K562 (cell line): ENCODE results near the gene TEX54. TPM values are rescaled to one million over a fixed set of nuclear protein-coding genes. Genes with fewer than 3 reads are reported as not detected.
A peak's percentile ranks its signal among the peaks of the same experiment; 100 is the strongest.

Experiments used
- ASH1L ChIP-seq: fragments of 450-650 bp; IDR thresholded peaks from 2 replicates; pipeline ENCODE4 v1.6.1; 2018; ENCODE audit warnings: borderline replicate concordance, mild to moderate bottlenecking, low read depth; ENCODE audit not compliant: partially characterized antibody
- COPS2 ChIP-seq: fragments of 450-650 bp; conservative IDR thresholded peaks from 2 replicates; pipeline ENCODE4 v1.6.1; 2016; ENCODE audit warnings: mild to moderate bottlenecking, moderate library complexity
- CXXC5 ChIP-seq: fragments of 250-450 bp; sonication (Bioruptor Pico); IDR thresholded peaks from 2 replicates; pipeline ENCODE4 v1.8.0; 2022; ENCODE audit warnings: inconsistent platforms, mild to moderate bottlenecking, moderate library complexity
- FOXJ2 ChIP-seq: fragments of 200-800 bp; sonication (Bioruptor generic); IDR thresholded peaks from 2 replicates; pipeline ENCODE4 v1.6.1; 2016; ENCODE audit warnings: missing genetic modification characterization, missing compliant biosample characterization
- ILF3 ChIP-seq: fragments of 450-650 bp; IDR thresholded peaks from 2 replicates; pipeline ENCODE4 v1.6.1; 2018; ENCODE audit warnings: antibody characterized with exemption, mild to moderate bottlenecking, moderate library complexity, borderline replicate concordance
- KDM5B ChIP-seq: fragments of 200-600 bp; sonication (generic); IDR thresholded peaks from 2 replicates; pipeline ENCODE4 v1.6.1; 2012; ENCODE audit warnings: low read depth, mild to moderate bottlenecking, moderate library complexity, low read length, control low read depth, inconsistent platforms; ENCODE audit not compliant: insufficient replicate concordance
- MTA1 ChIP-seq: fragments of 450-650 bp; IDR thresholded peaks from 2 replicates; pipeline ENCODE4 v1.6.1; 2017; ENCODE audit warnings: borderline replicate concordance
- SMAD2 ChIP-seq: fragments of 150-350 bp; IDR thresholded peaks from 2 replicates; pipeline ENCODE4 v1.6.1; 2014; ENCODE audit warnings: low read depth, mild to moderate bottlenecking, low read length
- ZC3H8 ChIP-seq: fragments of 450-650 bp; IDR thresholded peaks from 2 replicates; pipeline ENCODE4 v1.6.1; 2017
- ZFP1 ChIP-seq: fragments of 450-650 bp; formaldehyde crosslinking; IDR thresholded peaks from 2 replicates; pipeline ENCODE4 v1.4.0; 2020; ENCODE audit warnings: mild to moderate bottlenecking, mixed read lengths
- ZNF174 ChIP-seq: fragments of 250-450 bp; sonication (Bioruptor Pico); IDR thresholded peaks from 2 replicates; pipeline ENCODE4 v1.4.0; 2020; ENCODE audit warnings: mild to moderate bottlenecking
- polyA plus RNA-seq, 8 experiments: library from polyadenylated mRNA; depleted of rRNA in 4 of 8; stranded (reverse) in 5 of 8; unstranded in 3 of 8; fragments of >200 nt; fragmentation: Nextera tagmentation in 2 of 8; fragmentation: Illumina TruSeq in 1 of 8; extraction: Ambion mirVana in 2 of 8; extraction: Trizol in 1 of 8; gene quantifications; 2 replicates each; pipeline versions ENCODE4 v1.2.1 to v1.2.3, GENCODE V29; 2011 to 2014; ENCODE audit warnings: inconsistent platforms in 1 of 8, missing spikeins in 1 of 8
- total RNA-seq, 7 experiments: library from RNA; depleted of rRNA in 6 of 7; stranded (reverse); fragments of >200 nt in 6 of 7; fragmentation: Illumina TruSeq in 2 of 7; extraction: Trizol in 2 of 7; gene quantifications; 2 replicates each; pipeline versions ENCODE4 v1.2.1 to v1.2.3, GENCODE V29; 2011 to 2021; ENCODE audit warnings: low replicate concordance in 1 of 7
- TF ChIP-seq, protein P1 (sequence below): sonication (generic); formaldehyde crosslinking; IDR thresholded peaks from 2 replicates; pipeline ENCODE4 v1.8.0; 2022; ENCODE audit warnings: mild to moderate bottlenecking, missing genetic modification reagents, borderline replicate concordance
- TF ChIP-seq, protein P2 (sequence below), 2 experiments: fragments of 450-650 bp; IDR thresholded peaks; 2 replicates each; pipeline ENCODE4 v1.6.1; 2018; ENCODE audit warnings: mild to moderate bottlenecking in 2 of 2, low read depth in 1 of 2; ENCODE audit not compliant: partially characterized antibody in 2 of 2
- TF ChIP-seq, protein P3 (sequence below): fragments of 250-450 bp; sonication (Bioruptor Pico); IDR thresholded peaks from 2 replicates; pipeline ENCODE4 v1.5.1; 2021; ENCODE audit warnings: mild to moderate bottlenecking

The TEX54 gene
- total and polyA plus RNA-seq, 9 of the 15 experiments (the other 6 are each of a cell fraction or from before 2014, with no cell fraction given), result not detected

- TF ChIP-seq ZNF174 (CRISPR knock-in tag), result no peak
- TF ChIP-seq SMAD2, result no peak
- no peak for TF ChIP-seq COPS2
- TF ChIP-seq, protein P1, sequence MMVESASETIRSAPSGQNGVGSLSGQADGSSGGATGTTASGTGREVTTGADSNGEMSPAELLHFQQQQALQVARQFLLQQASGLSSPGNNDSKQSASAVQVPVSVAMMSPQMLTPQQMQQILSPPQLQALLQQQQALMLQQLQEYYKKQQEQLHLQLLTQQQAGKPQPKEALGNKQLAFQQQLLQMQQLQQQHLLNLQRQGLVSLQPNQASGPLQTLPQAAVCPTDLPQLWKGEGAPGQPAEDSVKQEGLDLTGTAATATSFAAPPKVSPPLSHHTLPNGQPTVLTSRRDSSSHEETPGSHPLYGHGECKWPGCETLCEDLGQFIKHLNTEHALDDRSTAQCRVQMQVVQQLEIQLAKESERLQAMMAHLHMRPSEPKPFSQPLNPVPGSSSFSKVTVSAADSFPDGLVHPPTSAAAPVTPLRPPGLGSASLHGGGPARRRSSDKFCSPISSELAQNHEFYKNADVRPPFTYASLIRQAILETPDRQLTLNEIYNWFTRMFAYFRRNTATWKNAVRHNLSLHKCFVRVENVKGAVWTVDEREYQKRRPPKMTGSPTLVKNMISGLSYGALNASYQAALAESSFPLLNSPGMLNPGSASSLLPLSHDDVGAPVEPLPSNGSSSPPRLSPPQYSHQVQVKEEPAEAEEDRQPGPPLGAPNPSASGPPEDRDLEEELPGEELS (CRISPR knock-in tag), result no peak
- TF ChIP-seq ILF3, result no peak
- TF ChIP-seq FOXJ2, result peak; percentile 79; the same call in 1 of the 2 replicates
- no peak for TF ChIP-seq ZFP1 (CRISPR knock-in tag)
- TF ChIP-seq KDM5B, result peak; percentile 52
- TF ChIP-seq, protein P2, sequence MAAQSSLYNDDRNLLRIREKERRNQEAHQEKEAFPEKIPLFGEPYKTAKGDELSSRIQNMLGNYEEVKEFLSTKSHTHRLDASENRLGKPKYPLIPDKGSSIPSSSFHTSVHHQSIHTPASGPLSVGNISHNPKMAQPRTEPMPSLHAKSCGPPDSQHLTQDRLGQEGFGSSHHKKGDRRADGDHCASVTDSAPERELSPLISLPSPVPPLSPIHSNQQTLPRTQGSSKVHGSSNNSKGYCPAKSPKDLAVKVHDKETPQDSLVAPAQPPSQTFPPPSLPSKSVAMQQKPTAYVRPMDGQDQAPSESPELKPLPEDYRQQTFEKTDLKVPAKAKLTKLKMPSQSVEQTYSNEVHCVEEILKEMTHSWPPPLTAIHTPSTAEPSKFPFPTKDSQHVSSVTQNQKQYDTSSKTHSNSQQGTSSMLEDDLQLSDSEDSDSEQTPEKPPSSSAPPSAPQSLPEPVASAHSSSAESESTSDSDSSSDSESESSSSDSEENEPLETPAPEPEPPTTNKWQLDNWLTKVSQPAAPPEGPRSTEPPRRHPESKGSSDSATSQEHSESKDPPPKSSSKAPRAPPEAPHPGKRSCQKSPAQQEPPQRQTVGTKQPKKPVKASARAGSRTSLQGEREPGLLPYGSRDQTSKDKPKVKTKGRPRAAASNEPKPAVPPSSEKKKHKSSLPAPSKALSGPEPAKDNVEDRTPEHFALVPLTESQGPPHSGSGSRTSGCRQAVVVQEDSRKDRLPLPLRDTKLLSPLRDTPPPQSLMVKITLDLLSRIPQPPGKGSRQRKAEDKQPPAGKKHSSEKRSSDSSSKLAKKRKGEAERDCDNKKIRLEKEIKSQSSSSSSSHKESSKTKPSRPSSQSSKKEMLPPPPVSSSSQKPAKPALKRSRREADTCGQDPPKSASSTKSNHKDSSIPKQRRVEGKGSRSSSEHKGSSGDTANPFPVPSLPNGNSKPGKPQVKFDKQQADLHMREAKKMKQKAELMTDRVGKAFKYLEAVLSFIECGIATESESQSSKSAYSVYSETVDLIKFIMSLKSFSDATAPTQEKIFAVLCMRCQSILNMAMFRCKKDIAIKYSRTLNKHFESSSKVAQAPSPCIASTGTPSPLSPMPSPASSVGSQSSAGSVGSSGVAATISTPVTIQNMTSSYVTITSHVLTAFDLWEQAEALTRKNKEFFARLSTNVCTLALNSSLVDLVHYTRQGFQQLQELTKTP (IDR thresholded peaks at IDR 0.05; ENCODE audit: low read depth in 1 of 2, partially characterized antibody in 2 of 2), result peak; percentile 39 to 70
- no peak for TF ChIP-seq MTA1
- TF ChIP-seq CXXC5 (CRISPR knock-in tag), result no peak
- no peak for TF ChIP-seq ASH1L
- TF ChIP-seq, protein P3, sequence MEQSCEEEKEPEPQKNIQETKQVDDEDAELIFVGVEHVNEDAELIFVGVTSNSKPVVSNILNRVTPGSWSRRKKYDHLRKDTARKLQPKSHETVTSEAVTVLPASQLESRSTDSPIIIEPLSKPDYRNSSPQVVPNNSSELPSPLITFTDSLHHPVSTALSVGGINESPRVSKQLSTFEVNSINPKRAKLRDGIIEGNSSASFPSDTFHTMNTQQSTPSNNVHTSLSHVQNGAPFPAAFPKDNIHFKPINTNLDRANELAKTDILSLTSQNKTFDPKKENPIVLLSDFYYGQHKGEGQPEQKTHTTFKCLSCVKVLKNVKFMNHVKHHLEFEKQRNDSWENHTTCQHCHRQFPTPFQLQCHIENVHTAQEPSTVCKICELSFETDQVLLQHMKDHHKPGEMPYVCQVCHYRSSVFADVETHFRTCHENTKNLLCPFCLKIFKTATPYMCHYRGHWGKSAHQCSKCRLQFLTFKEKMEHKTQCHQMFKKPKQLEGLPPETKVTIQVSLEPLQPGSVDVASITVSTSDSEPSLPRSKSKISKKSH, result no peak
- TF ChIP-seq ZC3H8, result no peak
Measured at GRCh38 chr11:62881579-62882430, 49.2 kb upstream of the TEX54 start (continued).
